ENCODE results near the gene SLC25A22.

SLC25A22 gene

DNA sequence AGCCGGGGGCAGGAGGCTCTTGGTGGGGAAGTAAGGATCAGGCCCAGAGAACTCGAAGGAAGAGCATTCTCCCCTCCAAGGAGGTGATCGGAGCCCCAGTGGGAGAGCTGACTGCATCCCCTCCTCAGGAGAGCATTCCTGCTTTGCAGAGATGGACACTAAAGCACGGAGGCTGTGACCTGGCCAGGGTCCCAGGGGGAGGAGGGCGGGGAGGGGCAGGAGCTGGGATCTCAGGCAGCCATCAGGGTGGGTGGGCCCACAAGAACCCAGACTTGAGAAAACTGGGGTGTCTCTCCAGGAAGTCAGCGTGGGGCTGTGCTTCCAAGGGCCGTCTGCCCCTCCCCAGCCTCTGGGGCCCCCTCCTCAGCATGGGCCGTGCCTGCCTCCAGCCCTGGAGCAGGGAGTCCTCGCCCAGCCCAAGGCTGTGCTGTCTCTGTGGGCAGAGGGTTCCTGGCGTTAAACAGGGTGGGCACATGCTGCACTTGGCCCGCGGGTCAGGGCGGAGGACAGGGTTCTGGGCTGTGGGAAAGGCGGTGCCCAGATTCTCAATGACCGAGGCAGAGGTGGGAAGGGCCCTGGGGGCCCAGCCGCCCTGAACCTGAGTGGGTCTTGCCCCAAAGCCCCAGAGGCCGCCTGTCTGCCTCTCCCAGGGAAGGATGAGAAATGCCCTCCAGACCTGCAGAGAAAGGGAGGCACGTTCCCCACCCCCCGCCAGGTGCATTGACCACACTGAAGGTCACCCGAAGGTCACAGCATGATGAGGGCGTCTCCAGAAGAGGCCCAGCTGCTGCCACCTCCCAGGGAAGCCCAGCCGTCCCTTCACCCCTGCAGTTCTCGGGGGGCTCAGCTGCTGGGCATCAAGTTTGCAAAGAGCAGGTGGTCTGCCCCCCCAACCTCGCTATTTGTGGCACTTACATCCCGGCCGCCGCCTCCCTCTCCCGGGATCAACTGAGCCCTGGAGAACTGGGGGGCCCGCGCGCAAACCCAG lies 8.8 kb downstream of the SLC25A22 start:
- DNase-seq = no peak

GRCh38 chr11:788009-788640 lies 10.0 kb downstream of the SLC25A22 start:
- DNase-seq = no peak

GRCh38 chr11:787084-787675 lies 10.9 kb downstream of the SLC25A22 start:
- DNase-seq = no peak

DNA sequence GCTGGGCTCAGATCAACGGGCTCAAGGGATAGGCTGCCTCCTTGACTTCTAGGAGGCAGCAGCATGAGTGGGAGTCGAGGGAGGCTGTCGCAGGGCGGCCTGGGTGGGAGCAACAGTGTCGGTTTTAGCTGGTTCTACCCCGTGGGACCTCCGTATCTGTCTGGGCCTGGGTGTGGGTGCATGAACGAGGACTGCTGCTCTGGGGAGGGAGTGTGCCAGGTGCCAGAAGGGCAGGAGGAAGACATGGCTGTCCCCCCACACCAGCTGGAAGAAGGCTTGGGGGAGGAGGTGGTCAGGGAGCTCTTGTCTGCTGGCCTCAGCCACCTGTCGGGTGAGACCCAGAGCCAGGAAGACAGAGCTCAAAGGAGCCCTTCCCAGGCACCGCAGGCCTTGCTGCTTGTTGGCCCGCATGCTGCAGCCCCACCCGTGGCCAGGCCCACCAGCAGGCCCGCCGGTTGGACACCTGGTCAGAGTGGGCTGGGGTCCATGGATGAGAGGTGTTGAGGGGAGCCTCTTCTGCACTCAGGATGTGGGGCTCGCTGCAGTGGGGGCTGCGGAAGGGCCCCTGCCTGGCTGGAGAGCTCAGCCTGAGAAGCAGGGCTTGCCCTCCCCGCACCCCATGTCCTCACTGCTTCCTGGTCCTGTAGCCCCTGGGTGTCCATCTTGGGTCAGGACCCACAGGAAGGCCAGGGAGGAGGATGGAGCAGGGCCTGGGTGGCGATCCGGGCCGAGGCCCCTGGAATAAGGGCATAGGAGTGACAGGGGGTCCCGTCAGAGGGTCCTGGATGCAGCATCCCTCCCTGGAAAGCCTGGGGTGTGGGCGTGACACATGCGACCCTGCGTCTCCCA lies 11.6 kb downstream of the SLC25A22 start:
- no peak for DNase-seq

DNA sequence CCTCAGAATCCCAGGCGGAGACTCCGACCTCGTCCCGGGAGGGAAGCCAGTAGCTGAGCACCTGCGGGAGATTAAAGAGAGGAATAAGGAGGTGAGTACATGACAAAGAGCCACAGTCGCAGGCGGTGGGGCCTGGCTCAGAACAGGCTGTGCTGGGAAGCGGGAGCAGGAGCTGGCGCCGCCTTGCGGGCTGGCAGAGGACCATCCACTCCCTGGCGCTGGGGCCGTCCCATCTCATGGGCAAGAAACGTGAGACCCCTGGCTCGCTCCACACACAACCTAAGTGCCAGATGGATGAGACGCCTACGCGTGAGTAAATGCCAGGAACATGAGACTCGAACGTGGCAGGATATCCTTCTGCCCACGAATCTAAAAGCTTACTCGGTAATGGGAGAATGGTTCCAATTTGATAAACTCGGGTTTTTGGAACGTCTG lies 14.5 kb downstream of the SLC25A22 start:
- no peak for DNase-seq

DNA sequence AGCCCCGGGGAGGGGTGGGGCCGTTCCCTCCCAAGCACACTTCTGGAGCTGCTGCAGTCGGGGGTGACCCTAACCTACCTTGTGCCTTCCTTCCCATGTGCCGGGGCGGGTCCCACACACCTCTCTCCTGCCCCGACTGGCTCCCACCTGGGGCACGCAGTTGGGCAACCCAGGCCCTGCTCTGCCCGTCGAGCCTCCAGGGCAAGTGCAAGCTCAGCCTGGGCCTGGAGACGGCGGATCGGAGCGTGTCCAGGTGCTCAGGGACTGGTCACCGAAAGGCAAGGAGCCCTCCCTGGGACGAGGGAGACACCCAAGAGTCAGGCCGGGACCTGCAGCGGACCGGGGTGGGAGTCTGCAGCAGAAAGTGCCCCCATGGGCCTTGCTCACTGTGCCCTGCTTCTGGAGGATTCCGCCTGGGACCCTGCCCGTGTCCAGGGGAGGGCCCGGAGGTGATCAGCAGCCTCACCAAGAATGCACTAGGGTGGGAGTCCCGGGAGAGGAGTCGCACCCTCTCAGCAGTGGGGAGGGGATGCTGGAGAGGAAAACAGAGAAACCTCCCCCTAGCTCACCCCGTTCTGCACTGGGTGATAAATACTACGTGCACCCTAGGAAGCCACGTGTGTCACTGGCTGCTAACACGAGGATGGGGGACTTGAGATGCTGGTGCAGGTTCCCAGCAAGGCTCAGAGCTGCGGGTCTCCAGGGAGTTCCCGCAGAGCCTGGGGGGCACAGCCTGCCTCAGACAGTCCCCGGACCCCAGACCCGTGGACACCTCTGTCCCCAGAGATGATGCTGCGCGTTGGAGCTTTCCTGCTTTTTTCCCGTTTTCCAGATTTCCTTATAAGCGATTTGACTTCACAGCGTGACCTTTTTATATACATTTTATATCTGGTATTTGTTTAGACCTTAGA lies 15.6 kb downstream of the SLC25A22 start:
- no peak for DNase-seq

DNA sequence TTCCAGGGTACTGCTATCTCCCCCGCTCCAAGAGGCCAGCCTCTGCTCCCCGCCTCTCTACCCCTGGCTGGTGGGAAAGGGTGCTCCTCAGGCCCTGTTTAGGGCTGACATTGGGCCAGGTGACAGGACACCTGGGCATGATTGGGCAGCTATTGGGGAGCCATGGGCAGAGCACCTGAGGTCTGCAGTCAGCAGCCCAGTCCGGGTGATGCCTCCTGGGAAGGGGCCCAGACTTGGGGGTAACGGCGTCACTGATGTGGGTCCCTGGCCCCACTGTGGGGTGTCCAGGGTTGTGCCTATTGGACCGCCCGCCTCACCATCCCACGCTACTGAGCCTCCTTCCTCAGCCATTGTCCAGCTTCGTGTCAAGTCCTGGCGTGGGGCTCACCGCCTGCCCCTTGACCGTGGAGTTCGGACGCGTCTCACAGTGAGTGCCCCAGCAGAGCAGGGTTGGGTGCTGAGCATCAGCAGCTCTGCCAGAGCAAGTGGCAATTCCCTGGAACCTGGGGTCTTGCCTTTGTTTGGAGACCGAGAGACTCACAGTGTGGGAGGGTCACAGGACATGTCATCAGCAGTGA lies 18.0 kb downstream of the SLC25A22 start:
- DNase-seq = no peak

DNA sequence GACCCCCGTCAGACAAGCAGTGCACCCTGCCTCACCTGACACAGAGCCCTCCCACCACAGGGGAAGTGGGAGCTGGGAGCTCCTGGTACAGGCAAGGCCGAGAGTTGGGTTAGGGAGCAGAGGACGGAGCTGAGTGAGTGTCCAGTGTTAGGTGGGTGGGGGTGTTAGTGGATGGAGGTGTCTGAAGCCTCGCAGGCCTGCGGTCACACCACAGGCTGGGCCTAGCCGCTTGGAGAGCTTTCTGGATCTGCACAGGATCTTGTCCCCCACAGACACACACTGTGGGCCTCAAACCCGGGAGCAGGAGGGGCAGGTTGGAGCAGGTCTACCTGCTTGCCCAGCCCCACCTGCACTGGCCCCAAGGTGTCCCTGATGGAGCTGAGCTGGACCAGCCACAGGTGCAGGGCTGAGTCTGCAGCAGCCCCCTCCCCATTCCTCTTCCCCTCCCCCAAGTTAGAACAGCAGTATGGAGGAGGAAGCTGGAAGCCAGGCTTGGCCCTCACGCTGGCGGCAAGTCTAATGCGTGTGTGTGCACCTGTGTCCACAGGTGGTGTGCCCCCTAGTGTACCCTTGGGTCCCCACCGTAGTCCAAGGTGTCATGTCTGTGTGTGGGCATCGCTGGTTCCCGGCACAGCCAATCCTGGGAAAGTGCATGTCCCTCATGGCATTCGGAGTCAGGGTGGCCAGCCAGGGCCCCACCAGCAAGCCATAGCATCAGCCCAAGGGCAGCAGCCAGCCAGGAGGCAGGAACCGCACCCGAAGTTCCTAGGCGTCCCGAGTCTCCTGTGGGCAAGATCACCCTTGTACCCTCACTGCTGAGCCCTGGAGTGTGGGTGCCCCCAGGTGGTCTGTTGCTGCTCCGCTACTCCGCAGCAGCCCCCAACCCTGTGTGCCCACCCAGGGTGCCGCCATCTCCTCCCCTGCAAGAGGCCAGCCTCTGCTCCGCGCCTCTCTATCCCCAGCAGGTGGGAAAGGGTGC lies 18.8 kb downstream of the SLC25A22 start:
- no peak for DNase-seq

DNA sequence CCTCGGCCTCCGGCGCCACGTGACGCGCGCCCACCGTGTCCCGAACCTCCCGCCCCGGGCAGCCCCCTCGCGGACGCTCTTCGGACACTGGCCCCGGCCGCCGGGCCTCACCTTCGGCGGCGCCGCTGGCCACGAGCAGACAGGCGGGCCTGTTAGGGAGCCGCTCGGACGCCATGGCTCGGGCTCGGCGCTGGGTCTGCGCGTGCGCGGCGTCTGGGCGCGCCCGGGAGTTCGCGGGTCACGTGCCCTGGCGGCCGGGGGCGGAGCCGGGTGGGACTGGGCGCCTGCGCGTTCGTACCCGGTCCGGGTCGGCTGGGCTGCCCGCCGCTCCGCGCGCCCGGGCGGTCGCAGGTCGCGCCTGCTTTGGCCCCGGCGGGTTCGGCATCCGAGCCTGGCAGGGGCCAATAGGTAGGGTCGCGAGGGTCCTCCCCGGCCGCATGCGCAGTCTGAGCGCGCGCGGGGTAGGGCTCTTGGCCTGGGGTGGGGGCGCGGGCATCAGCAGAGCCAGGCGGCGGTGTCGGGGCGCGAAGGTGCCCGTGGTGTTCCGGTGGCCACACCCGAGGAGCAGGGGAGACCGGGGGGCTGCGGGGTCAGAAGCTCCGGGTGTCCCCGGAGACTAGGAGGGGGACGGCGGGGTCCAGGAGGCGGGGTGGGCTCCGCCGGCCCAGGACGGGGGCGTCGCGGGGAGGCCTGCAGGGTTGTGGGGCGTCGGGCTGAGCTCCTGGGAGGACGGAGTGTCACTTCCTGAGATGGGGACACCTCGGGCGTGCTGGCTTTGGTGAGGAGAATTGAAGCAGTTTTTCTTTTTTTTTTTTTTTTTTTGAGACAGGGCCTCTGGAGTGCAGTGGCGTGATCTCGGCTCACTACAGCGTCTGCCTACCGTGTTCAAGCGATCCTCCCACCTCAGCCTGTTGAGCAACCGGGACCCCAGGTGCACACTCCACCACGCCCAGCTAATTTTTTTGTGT lies 20.5 kb downstream of the SLC25A22 start, which contains the start of gene GATD1:
Gene GATD1, minus strand, starts transcription at position 200 of the 968 bp plus-strand sequence. Its CDS starts 25 bp downstream, at position 175.
- peak; percentile 99 for DNase-seq

GRCh38 chr11:776561-777287 lies 21.4 kb downstream of the SLC25A22 start:
- peak; percentile 59 for DNase-seq

DNA sequence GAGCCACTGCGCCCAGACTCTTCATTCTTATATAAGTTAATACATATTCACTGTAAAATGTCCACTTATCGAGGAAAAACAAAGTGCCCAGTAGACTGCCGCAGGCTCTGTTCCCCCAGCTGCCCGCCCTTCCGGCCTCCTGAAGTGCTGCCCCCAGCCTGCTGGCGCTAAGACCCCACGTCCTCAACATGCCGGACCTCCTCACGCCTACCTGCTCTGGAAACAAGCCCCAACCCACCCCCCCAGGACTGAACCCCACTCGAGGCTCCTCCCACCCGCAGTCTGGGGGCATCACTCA lies 21.9 kb downstream of the SLC25A22 start:
- DNase-seq = no peak

- DNase-seq = no peak
Observed at GRCh38 chr11:774873-775592, 23.0 kb downstream of the SLC25A22 start.

- no peak for DNase-seq
Observed at GRCh38 chr11:773830-774229, 24.3 kb downstream of the SLC25A22 start.

DNA sequence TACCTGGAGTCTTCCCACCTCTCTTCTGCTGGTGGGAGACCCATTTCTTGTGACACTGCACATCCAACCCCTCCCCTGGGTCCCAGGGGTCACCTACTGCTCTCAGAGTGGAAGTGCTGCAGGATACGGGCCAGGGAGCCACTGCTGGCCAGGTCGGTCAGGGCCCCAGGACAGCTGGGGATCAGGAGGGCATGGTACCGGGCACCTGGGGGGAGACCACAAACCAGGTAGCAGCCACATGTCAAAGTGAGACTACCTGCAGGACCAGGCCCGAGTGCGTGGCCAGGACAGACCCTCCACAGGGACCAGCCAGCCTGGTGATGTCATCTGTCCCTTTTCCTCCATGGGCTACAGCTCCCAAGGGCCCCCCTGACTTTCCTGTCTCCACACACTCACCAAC lies 24.7 kb downstream of the SLC25A22 start:
- DNase-seq = no peak

GRCh38 chr11:772429-773390 lies 25.4 kb downstream of the SLC25A22 start:
- no peak for DNase-seq

GRCh38 chr11:771617-772204 lies 26.4 kb downstream of the SLC25A22 start:
- no peak for DNase-seq

Data from activated CD4-positive, CD25-positive, alpha-beta regulatory T cell treated with anti-CD3 and anti-CD28 coated beads, Interleukin-2, amount 50 U/mL, for 72 hours (primary cell).